GM18909 (cell line): ENCODE measurements around the gene SLC25A4.

Experiments used
- ATAC-seq: cut with Tn5 transposase; IDR thresholded peaks from one replicate; pipeline ENCODE4 v1.9.1; 2021; ENCODE audit warnings: mild to moderate bottlenecking; ENCODE audit not compliant: unreplicated experiment, poor library complexity

SLC25A4 gene

GRCh38 chr4:185119927-185120630 is 23.0 kb upstream of the SLC25A4 start:
- no peak for ATAC-seq

- no peak for ATAC-seq
Measured at GRCh38 chr4:185120631-185120946, 22.5 kb upstream of the SLC25A4 start.

- peak; percentile 68 for ATAC-seq
Measured at GRCh38 chr4:185122681-185123345, 20.3 kb upstream of the SLC25A4 start.

GRCh38 chr4:185124006-185124405 is 19.1 kb upstream of the SLC25A4 start:
- ATAC-seq, result no peak

DNA sequence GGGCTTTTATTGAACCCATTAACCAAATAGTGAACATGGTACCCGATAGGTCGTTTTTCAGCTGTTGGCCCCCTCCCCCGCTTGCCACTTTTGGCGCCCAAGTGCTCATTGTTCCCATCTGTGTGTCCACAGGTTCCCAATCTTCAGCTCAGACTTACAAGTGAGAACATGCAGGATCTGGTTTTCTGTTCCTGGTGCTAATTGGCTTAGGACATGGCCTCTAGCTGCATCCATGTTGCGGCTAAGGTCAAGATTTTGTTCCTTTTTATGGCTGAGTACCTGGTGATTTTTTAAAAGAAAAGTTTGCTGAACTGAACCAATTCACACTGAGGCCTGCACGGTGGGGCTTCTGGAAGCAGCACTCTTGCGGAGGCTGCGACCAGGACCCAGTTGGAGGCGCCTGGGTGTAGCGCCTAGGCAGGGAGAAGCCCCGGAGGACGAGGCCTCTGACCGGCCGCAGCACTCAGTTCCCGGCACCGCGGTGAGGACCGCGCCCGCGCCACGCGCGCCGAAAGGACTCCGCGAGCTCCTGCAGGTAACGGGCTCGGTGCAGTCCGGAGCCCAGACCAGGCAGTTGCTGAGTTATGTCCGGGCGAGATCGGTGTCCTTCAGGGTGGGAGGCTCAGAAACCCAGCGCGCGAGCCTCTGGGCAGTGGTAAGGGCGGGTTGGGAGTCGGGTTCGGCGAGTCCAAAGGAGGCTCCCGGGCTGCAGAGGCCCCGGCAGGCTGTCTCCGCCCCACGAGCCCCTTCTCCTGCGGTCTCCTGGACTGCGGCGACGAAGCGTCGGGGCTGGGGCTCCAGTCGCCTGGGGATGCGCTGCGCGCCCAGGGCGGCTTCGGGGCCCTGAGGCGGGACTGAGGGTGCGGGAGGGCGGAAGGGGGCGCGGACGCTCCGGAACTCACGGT is 15.8 kb upstream of the SLC25A4 start:
- no peak for ATAC-seq

DNA sequence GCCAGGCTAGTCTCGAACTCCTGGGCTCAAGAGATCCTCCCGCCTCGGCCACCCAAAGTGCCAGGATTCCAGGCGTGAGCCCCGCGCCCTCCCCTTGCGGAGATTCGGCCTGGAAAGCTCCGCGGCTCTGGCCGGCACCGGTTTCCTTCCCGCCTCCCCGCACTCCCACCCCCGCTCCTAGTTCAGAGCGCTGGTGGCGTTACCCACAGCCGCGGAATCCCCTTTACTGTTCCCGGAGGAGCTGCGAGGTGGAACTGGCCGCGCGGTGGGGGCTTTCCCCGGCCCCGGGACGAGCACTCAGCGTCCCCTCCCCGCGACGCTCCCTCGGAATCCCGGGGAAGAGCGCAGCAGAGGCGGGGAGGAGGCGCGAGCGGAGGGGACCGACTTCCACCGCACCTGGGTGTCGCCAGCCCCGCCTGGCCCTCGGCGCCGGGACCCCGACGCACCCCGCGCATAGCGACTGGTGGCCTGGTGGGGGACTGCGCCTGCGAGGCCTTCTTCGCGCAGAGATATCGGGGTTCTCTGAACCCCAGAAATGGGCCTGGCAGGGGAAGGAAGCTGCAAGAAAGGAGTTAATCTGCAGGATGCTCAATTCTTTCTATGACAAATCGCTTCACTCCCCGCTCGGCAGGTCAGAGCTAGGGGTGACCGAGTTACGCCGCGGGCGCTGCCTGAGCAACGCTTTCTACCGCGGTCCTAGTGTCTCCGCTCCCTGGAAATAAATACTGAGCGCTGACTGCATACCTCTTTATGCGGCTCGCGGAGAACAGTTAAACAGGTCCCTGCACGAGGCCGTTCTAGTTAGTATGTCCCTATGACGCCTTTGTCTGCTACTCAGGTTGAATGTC is 14.6 kb upstream of the SLC25A4 start:
- peak; percentile 59 for ATAC-seq

- ATAC-seq, result no peak
Measured at GRCh38 chr4:185134307-185134869, 8.7 kb upstream of the SLC25A4 start.

DNA sequence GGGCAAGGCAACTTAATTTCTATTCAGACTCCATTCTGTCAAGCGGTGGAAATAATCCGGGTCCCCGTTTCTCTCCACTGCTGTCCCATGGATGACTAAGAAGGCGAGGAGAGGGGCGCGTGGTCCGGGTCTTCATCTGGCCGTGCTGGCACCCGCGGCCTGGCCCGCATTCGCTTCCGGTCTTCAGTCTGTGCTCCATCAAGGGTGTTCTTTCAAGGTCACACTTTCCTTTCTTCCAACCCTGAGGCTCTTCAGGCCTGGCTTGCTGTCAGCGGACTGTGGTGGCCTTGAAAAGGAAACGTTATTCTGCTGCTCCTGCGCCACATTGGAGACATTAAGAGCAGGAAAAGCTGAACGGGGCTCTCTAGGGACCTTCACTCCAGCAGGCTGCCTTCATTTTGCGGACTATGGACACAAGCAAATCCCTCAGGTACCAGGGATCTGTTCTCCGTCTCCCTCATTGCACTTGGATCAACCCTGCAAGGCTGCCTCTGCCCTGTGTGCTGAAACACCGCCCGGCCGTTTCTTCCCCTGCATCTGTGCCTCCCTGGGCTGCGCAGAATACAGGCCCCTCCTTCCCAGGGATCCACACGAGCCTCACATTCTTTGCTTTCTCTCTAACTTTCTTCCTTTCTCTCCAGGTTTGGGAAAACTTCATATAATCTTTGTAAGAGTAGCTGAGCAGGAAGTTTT is 5.7 kb upstream of the SLC25A4 start:
- ATAC-seq, result no peak

- no peak for ATAC-seq
Measured at GRCh38 chr4:185138161-185138560, 4.9 kb upstream of the SLC25A4 start.

GRCh38 chr4:185139736-185140135 is 3.3 kb upstream of the SLC25A4 start:
- no peak for ATAC-seq

DNA sequence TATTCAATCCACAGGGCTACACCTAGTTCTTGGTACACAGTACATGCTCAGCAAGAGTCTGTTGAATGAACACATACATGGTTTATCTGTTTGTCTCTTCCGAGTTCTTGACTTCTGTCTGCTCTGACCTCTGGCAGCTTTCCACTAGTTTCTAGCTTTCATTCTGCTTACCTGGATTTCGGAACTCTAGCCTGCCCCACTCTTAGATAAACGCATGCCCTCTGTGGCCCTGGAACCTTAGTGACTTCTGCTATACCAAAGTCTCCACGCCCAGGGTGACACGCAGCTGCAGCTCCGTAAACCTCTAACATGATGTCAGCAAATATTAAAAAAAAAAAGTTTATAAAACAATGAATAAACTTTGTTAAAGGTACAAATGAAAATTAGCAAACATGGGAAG is 1.3 kb upstream of the SLC25A4 start:
- no peak for ATAC-seq

DNA sequence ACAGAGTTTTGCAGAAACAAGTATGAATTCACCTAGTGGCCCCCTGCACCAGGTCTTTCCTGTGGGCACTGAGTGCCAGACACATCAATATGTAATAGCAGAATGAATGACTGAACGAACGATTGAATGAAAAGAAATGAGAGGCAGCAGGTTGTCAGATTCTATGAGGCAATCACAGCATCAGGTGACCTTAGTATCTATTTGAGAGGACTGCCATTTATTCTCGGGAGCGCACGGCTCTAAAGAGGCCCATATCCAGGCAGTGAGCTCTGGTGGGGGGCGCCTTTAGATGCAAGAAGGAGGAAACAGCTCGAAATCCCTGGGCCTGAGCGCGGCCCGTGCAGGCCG is 528 bp upstream of the SLC25A4 start:
- no peak for ATAC-seq

GRCh38 chr4:185143601-185143969 is 519 bp downstream of the SLC25A4 start:
- ATAC-seq, result peak; percentile 27

DNA sequence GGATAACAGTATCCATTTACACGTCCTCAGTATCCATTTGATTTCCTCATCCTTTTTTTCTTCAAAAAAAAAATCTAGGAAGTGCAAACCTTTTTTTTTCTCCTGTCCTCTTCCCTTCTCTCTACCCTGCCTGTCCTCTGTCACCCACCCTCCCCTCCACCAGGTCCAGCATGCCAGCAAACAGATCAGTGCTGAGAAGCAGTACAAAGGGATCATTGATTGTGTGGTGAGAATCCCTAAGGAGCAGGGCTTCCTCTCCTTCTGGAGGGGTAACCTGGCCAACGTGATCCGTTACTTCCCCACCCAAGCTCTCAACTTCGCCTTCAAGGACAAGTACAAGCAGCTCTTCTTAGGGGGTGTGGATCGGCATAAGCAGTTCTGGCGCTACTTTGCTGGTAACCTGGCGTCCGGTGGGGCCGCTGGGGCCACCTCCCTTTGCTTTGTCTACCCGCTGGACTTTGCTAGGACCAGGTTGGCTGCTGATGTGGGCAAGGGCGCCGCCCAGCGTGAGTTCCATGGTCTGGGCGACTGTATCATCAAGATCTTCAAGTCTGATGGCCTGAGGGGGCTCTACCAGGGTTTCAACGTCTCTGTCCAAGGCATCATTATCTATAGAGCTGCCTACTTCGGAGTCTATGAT is 1.7 kb downstream of the SLC25A4 start:
- no peak for ATAC-seq

- no peak for ATAC-seq
Measured at GRCh38 chr4:185145572-185145971, 2.5 kb downstream of the SLC25A4 start.

GRCh38 chr4:185149392-185149791 is 6.3 kb downstream of the SLC25A4 start:
- no peak for ATAC-seq

DNA sequence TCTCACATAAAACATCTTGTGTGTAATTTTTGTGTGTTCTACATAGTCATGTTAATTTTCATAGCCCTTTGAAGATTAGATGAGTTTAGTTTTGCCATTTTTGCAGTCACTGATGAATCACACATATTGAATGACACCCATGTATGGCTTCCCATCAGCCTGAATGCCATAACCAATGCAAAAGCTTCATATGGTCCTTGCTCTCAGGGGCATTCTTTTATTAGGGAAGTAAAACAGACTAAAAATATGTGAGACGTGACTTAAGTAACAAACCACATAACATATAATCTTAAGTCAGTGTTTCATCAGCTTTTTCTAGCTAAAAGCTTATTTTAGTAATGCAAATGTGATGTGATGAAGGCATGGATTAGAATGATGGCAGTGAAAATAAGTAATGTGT is 8.2 kb downstream of the SLC25A4 start:
- no peak for ATAC-seq

GRCh38 chr4:185165605-185166063 is 22.6 kb downstream of the SLC25A4 start:
- peak; percentile 93 for ATAC-seq

- ATAC-seq, result no peak
Measured at GRCh38 chr4:185167234-185167633, 24.2 kb downstream of the SLC25A4 start.
